Natural killer cell (primary cell): ENCODE results near the gene CSMD2. TPM values are rescaled to one million over a fixed set of nuclear protein-coding genes. Genes with fewer than 3 reads are reported as not detected.

Experiments used
- ATAC-seq, 3 donors: fragments of 150-1000 bp in 2 of 3; fragments of 200-7000 bp in 1 of 3; cut with Tn5 transposase; 1 replicate in 1 of 3; 2 replicates in 2 of 3; pipeline ENCODE4 v1.10.0; 2021; ENCODE audit warnings: mild to moderate bottlenecking in 2 of 3, moderate library complexity in 2 of 3
- DNase-seq, 2 donors: peaks; one replicate each; pipeline versions ENCODE4 v3.0.0 to v3.0.0-alpha.2; 2013 to 2021; ENCODE audit warnings: mixed read lengths in 1 of 2
- H3K27ac ChIP-seq: one replicate; pipeline ENCODE4 v1.5.1; 2013; ENCODE audit warnings: mild to moderate bottlenecking, low read length
- H3K27me3 ChIP-seq: one replicate; pipeline ENCODE4 v1.6.1; 2013; ENCODE audit warnings: low read length; ENCODE audit not compliant: control insufficient read depth, insufficient read depth
- H3K36me3 ChIP-seq: one replicate; pipeline ENCODE4 v1.6.1; 2013; ENCODE audit warnings: low read length; ENCODE audit not compliant: control insufficient read depth, insufficient read depth
- H3K4me1 ChIP-seq: one replicate; pipeline ENCODE4 v1.6.1; 2013; ENCODE audit warnings: low read length; ENCODE audit not compliant: control insufficient read depth, insufficient read depth
- H3K4me3 ChIP-seq: one replicate; pipeline ENCODE4 v1.5.1; 2013; ENCODE audit warnings: low read length
- H3K9me3 ChIP-seq: one replicate; pipeline ENCODE4 v1.6.1; 2013; ENCODE audit warnings: low read length; ENCODE audit not compliant: control insufficient read depth, insufficient read depth
- H3K27ac Mint-ChIP-seq, 2 donors: one replicate each; pipeline ENCODE4 v1.8.0; 2022; ENCODE audit warnings: mild to moderate bottlenecking in 2 of 2, mixed read lengths in 2 of 2, moderate library complexity in 1 of 2
- H3K27me3 Mint-ChIP-seq, 2 donors: one replicate each; pipeline ENCODE4 v1.8.0; 2022; ENCODE audit warnings: low read depth in 2 of 2, mixed read lengths in 2 of 2
- H3K36me3 Mint-ChIP-seq: one replicate; pipeline ENCODE4 v1.8.0; 2022; ENCODE audit warnings: mixed read lengths
- H3K4me1 Mint-ChIP-seq, 2 donors: one replicate each; pipeline ENCODE4 v1.8.0; 2022; ENCODE audit warnings: mixed read lengths in 2 of 2
- H3K4me3 Mint-ChIP-seq: one replicate; pipeline ENCODE4 v1.8.0; 2022; ENCODE audit warnings: mild to moderate bottlenecking, moderate library complexity, mixed read lengths
- H3K9me3 Mint-ChIP-seq, 2 donors: one replicate each; pipeline ENCODE4 v1.8.0; 2022; ENCODE audit warnings: mixed read lengths in 2 of 2
- CTCF ChIP-seq: fragments of 200-600 bp; IDR thresholded peaks from one replicate; pipeline ENCODE4 v1.8.0; 2022; ENCODE audit warnings: antibody characterized with exemption
- WGBS: methylation state at CpG from one replicate; pipeline ENCODE4 v1.1.7; 2013; ENCODE audit warnings: missing lambda C conversion rate; ENCODE audit not compliant: insufficient coverage; 5-methylcytosine and 5-hydroxymethylcytosine counted together
- intact Hi-C: fragments of 100-400 bp; cut with micrococcal nuclease; formaldehyde crosslinking; loops from one replicate; pipeline ENCODE4 v1.14.2; 2022
- total RNA-seq, 4 donors: library from RNA; stranded (reverse); fragments of 120-200 nt in 1 of 4; gene quantifications; one replicate each; pipeline versions ENCODE4 v1.2.3 to v1.2.4, GENCODE V29; 2013 to 2022

The CSMD2 gene
- total RNA-seq, 3 donors from 2014 or later (not counting 1 experiment from before 2014, with no cell fraction given), result not detected

- DNase-seq, result no peak
- Histone ChIP-seq H3K27ac (no peak overlapping the region), H3K4me3 (no peak overlapping the region), H3K27me3 (no peaks in the 10 kb centered on the region), H3K9me3 (no peaks in the 10 kb centered on the region), H3K4me1 (no peaks in the 10 kb centered on the region), H3K36me3 (no peaks in the 10 kb centered on the region)
- H3K4me3 Mint-ChIP-seq, result no peak overlapping the region
- no peaks in the 10 kb centered on the region for H3K4me1 Mint-ChIP-seq
- TF ChIP-seq CTCF, result no peak
- intact Hi-C loops, result no loop called here
- 100% methylated on average over 1 of the region's 1 CpG for WGBS
- H3K9me3 Mint-ChIP-seq, result no peaks in the 10 kb centered on the region
- H3K27me3 Mint-ChIP-seq, result peaks cover 24 to 29% of the 10 kb centered on the region in 2 donors
- no peaks in the 10 kb centered on the region for H3K36me3 Mint-ChIP-seq
- ATAC-seq, result no peak
- H3K27ac Mint-ChIP-seq, result no peak overlapping the region
Measured at GRCh38 chr1:33686551-33686950, 478.5 kb downstream of the CSMD2 start.

DNA sequence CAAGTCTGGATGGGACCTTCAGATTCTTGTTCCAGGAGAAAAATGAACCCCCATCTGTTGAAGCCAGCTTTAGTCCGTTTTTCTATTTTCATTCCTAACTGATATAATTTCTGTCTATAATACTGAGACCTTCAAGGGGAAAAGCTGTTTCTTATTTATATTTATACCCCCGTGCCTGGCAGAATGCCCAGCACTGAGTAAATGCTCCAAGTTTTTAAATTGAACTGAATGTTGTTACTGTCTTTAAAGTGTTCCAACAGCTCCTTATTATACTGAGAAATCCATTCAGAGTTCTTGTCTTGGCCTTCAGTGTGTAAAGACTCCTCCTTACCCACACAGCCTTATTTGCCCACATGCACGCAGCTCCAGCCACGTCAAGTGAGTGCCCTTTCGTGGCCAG is 479.8 kb downstream of the CSMD2 start:
- DNase-seq, result no peak
- Mint-ChIP-seq H3K27me3 (peaks cover 19 to 28% of the 10 kb centered on the region in 2 donors), H3K36me3 (no peaks in the 10 kb centered on the region), H3K4me3 (no peak overlapping the region), H3K9me3 (no peaks in the 10 kb centered on the region), H3K4me1 (no peaks in the 10 kb centered on the region), H3K27ac (no peak overlapping the region)
- WGBS, result 60% methylated on average over 4 of the region's 5 CpGs
- no peak for ATAC-seq
- no peaks in the 10 kb centered on the region for H3K27me3 ChIP-seq
- no peak for TF ChIP-seq CTCF
- intact Hi-C loops, result no loop called here
- no peak overlapping the region for H3K4me3 ChIP-seq
- no peaks in the 10 kb centered on the region for H3K9me3 ChIP-seq
- no peaks in the 10 kb centered on the region for H3K4me1 ChIP-seq
- H3K27ac ChIP-seq, result no peak overlapping the region
- no peaks in the 10 kb centered on the region for H3K36me3 ChIP-seq

GRCh38 chr1:33684396-33685179 is 480.4 kb downstream of the CSMD2 start:
- Histone ChIP-seq H3K27ac (no peak overlapping the region), H3K9me3 (no peaks in the 10 kb centered on the region), H3K36me3 (no peaks in the 10 kb centered on the region), H3K4me3 (no peak overlapping the region), H3K4me1 (no peaks in the 10 kb centered on the region), H3K27me3 (no peaks in the 10 kb centered on the region)
- no peak for TF ChIP-seq CTCF
- 71% methylated on average over 9 of the region's 9 CpGs for WGBS
- no peak overlapping the region for H3K27ac Mint-ChIP-seq
- no peaks in the 10 kb centered on the region for H3K9me3 Mint-ChIP-seq
- no peaks in the 10 kb centered on the region for H3K4me1 Mint-ChIP-seq
- no peaks in the 10 kb centered on the region for H3K36me3 Mint-ChIP-seq
- ATAC-seq (no peak), DNase-seq (no peak)
- intact Hi-C loops, result no loop called here
- H3K4me3 Mint-ChIP-seq, result no peak overlapping the region
- peaks cover 19 to 27% of the 10 kb centered on the region in 2 donors for H3K27me3 Mint-ChIP-seq

- H3K27me3 Mint-ChIP-seq, result peaks cover 16 to 27% of the 10 kb centered on the region in 2 donors
Measured at GRCh38 chr1:33683913-33684312, 481.1 kb downstream of the CSMD2 start.

More at GRCh38 chr1:33683913-33684312, 481.1 kb downstream of the CSMD2 start:
- no peaks in the 10 kb centered on the region for H3K36me3 Mint-ChIP-seq
- no peaks in the 10 kb centered on the region for H3K9me3 ChIP-seq
- H3K9me3 Mint-ChIP-seq, result no peaks in the 10 kb centered on the region
- no peak overlapping the region for H3K27ac ChIP-seq
- no peak overlapping the region for H3K4me3 ChIP-seq
- H3K27me3 ChIP-seq, result no peaks in the 10 kb centered on the region
- DNase-seq (no peak), ATAC-seq (no peak)
- H3K4me1 ChIP-seq, result no peaks in the 10 kb centered on the region
- no peaks in the 10 kb centered on the region for H3K4me1 Mint-ChIP-seq
- no peaks in the 10 kb centered on the region for H3K36me3 ChIP-seq
- TF ChIP-seq CTCF, result no peak
- 61% methylated on average over 2 of the region's 2 CpGs for WGBS
- no peak overlapping the region for H3K27ac Mint-ChIP-seq
- H3K4me3 Mint-ChIP-seq, result no peak overlapping the region
- intact Hi-C loops, result no loop called here
